Vagina (tissue), 2 donors: ENCODE measurements around the gene LRIG2. TPM values are rescaled to one million over a fixed set of nuclear protein-coding genes. Genes with fewer than 3 reads are reported as not detected.

Source experiments
- DNase-seq, 2 donors: peaks; one replicate each; pipeline ENCODE4 v3.0.0-alpha.2; 2017; ENCODE audit errors: extremely low spot score in 2 of 2
- H3K27ac ChIP-seq: fragments of 200-600 bp; sonication (generic); one replicate; pipeline ENCODE4 v1.5.1; 2019
- H3K27me3 ChIP-seq: fragments of 200-600 bp; sonication (generic); one replicate; pipeline ENCODE4 v1.5.1; 2019
- H3K36me3 ChIP-seq, 2 donors: fragments of 200-600 bp; sonication (generic); one replicate each; pipeline ENCODE4 v1.5.1; 2017 to 2019
- H3K4me1 ChIP-seq: fragments of 200-600 bp; sonication (generic); one replicate; pipeline ENCODE4 v1.5.1; 2019
- H3K4me3 ChIP-seq, 2 donors: fragments of 200-600 bp; sonication (generic); 1 replicate in 1 of 2; 2 replicates in 1 of 2; pipeline ENCODE4 v1.5.1; 2016 to 2019
- H3K9me3 ChIP-seq: fragments of 200-600 bp; sonication (generic); one replicate; pipeline ENCODE4 v1.5.1; 2019
- CTCF ChIP-seq, 3 experiments: fragments of 450-650 bp in 2 of 3; fragments of 200-600 bp in 1 of 3; sonication (generic) in 1 of 3; IDR thresholded peaks; one replicate each; pipeline ENCODE4 v1.5.1; 2017 to 2019; ENCODE audit warnings: antibody characterized with exemption in 3 of 3, mild to moderate bottlenecking in 2 of 3, moderate library complexity in 2 of 3
- POLR2A ChIP-seq, 2 donors: fragments of 450-650 bp; IDR thresholded peaks; one replicate each; pipeline ENCODE4 v1.6.1; 2017; ENCODE audit warnings: antibody characterized with exemption in 2 of 2, mild to moderate bottlenecking in 2 of 2, moderate library complexity in 2 of 2
- POLR2AphosphoS5 ChIP-seq, 2 donors: sonication (generic); formaldehyde crosslinking; IDR thresholded peaks; one replicate each; pipeline ENCODE4 v1.9.0; 2017; ENCODE audit warnings: antibody characterized with exemption in 2 of 2, mild to moderate bottlenecking in 2 of 2, low read depth in 1 of 2; ENCODE audit not compliant: insufficient read depth in 1 of 2
- intact Hi-C: fragments of 100-400 bp; cut with DNase I; formaldehyde crosslinking; loops from one replicate; pipeline ENCODE4 v1.15.1; 2023
- total RNA-seq: library from RNA; depleted of rRNA; stranded (reverse); fragments of >200 nt; gene quantifications from one replicate; pipeline ENCODE4 v1.2.3, GENCODE V29; 2016

Gene LRIG2
- total RNA-seq, 1 donor from 2014 or later, result 43.0 TPM

GRCh38 chr1:113178522-113178921 lies 105.5 kb downstream of the LRIG2 start:
- Histone ChIP-seq H3K36me3 (no peaks in the 10 kb centered on the region), H3K27ac (no peak overlapping the region), H3K9me3 (no peaks in the 10 kb centered on the region), H3K4me1 (no peaks in the 10 kb centered on the region), H3K27me3 (no peaks in the 10 kb centered on the region), H3K4me3 (no peak overlapping the region)
- intact Hi-C loops, result no loop called here
- TF ChIP-seq POLR2A (IDR thresholded peaks at IDR 0.05) (no peak), POLR2AphosphoS5 (IDR thresholded peaks at IDR 0.05; ENCODE audit: insufficient read depth in 1 of 2, low read depth in 1 of 2) (no peak), CTCF (IDR thresholded peaks at IDR 0.05) (no peak)
- no peak for DNase-seq

Other genes with a start within 250 kb of the LRIG2 start
- 12.8 TPM for gene SLC16A1, start 117.0 kb upstream of the LRIG2 start, total RNA-seq